ENCODE results near the gene MKNK2. TPM values are rescaled to one million over a fixed set of nuclear protein-coding genes. Genes with fewer than 3 reads are reported as not detected.
A peak's percentile ranks its signal among the peaks of the same experiment; 100 is the strongest.

Gene MKNK2
- total and polyA plus RNA-seq, 2 of the 13 experiments (the other 11 are each of a cell fraction or from before 2014, with no cell fraction given) = 44.9 to 112 TPM

DNA sequence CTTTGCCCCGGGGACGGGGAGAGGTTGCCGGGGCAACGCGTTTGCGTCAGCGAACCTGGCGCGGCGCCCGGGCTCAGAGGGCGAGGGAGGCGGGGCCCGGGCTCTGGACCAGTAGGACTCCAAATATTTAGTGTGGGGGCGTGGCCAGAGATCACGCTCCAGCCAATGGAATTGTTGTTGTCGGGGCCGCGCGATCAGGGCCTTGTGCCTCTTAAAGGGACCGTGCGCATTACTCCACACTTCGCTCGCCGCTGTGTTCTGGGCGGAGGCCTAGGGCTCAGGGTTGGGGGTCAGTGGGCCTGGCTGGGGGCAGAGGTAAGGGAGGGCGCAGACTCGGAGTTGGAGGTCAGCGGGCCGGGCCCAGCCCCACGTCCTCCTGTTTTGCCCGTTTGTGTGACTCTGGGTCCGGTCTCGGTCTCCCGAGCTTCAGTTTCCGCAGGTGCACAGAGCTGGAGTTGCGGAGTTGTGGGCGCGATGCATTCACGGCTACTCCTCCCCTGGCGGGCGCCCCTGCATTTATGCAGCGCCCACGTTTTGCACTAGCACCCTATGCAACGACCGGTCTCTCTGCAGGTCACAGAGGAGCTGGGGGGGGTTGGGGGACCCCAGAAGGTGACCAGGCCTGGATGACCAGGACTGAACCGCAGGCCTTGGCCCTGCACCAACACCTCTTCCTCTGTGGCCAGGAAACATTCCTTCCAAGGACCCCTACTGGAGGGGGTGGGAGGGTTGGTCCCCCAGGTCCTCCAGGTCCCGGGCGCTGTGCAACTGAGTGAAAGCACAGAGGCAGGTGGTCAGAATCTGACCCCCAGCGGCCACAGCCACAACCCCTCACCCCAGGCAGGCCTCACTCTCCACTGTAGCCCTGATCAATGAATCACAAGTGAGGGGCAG is 10.7 kb upstream of the MKNK2 start (continued):
- TF ChIP-seq SP140L (CRISPR knock-in tag; IDR thresholded peaks at IDR 0.05; ENCODE audit: borderline replicate concordance) = no peak; the same call in 1 of the 2 replicates
- peak; percentile 34; the same call in 1 of the 2 replicates for TF ChIP-seq PITX1 (CRISPR knock-in tag; IDR thresholded peaks at IDR 0.05)
- TF ChIP-seq ZIK1 (CRISPR knock-in tag; IDR thresholded peaks at IDR 0.05; ENCODE audit: borderline replicate concordance, low read depth) = peak; percentile 50; the same call in 1 of the 2 replicates
- TF ChIP-seq ZNF234 (CRISPR knock-in tag; conservative IDR thresholded peaks at IDR 0.05) = no peak
- TF ChIP-seq MZF1 (CRISPR knock-in tag; IDR thresholded peaks at IDR 0.05; ENCODE audit: borderline replicate concordance) = no peak
- no peak for TF ChIP-seq ZNF230 (CRISPR knock-in tag; IDR thresholded peaks at IDR 0.05)
- no peak; the same call in 1 of the 2 replicates for TF ChIP-seq SNAI1 (CRISPR knock-in tag; IDR thresholded peaks at IDR 0.05; ENCODE audit: borderline replicate concordance)
- TF ChIP-seq, protein P1, sequence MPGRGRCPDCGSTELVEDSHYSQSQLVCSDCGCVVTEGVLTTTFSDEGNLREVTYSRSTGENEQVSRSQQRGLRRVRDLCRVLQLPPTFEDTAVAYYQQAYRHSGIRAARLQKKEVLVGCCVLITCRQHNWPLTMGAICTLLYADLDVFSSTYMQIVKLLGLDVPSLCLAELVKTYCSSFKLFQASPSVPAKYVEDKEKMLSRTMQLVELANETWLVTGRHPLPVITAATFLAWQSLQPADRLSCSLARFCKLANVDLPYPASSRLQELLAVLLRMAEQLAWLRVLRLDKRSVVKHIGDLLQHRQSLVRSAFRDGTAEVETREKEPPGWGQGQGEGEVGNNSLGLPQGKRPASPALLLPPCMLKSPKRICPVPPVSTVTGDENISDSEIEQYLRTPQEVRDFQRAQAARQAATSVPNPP (CRISPR knock-in tag; IDR thresholded peaks at IDR 0.05) = no peak
- TF ChIP-seq SRSF4 (IDR thresholded peaks at IDR 0.05; ENCODE audit: low read depth, low read length, poor library complexity, severe bottlenecking) = no peak
- TF ChIP-seq ZBTB8A (CRISPR knock-in tag; IDR thresholded peaks at IDR 0.05; ENCODE audit: borderline replicate concordance, low read depth) = no peak
- TF ChIP-seq, protein P2, sequence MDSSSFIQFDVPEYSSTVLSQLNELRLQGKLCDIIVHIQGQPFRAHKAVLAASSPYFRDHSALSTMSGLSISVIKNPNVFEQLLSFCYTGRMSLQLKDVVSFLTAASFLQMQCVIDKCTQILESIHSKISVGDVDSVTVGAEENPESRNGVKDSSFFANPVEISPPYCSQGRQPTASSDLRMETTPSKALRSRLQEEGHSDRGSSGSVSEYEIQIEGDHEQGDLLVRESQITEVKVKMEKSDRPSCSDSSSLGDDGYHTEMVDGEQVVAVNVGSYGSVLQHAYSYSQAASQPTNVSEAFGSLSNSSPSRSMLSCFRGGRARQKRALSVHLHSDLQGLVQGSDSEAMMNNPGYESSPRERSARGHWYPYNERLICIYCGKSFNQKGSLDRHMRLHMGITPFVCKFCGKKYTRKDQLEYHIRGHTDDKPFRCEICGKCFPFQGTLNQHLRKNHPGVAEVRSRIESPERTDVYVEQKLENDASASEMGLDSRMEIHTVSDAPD (CRISPR knock-in tag; IDR thresholded peaks at IDR 0.05) = no peak
- TF ChIP-seq, protein P3, sequence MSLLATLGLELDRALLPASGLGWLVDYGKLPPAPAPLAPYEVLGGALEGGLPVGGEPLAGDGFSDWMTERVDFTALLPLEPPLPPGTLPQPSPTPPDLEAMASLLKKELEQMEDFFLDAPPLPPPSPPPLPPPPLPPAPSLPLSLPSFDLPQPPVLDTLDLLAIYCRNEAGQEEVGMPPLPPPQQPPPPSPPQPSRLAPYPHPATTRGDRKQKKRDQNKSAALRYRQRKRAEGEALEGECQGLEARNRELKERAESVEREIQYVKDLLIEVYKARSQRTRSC (CRISPR knock-in tag; IDR thresholded peaks at IDR 0.05; ENCODE audit: low read depth) = no peak
- TF ChIP-seq RARA (CRISPR knock-in tag; IDR thresholded peaks at IDR 0.05) = no peak; the same call in 1 of the 2 replicates
- TF ChIP-seq, protein P4, sequence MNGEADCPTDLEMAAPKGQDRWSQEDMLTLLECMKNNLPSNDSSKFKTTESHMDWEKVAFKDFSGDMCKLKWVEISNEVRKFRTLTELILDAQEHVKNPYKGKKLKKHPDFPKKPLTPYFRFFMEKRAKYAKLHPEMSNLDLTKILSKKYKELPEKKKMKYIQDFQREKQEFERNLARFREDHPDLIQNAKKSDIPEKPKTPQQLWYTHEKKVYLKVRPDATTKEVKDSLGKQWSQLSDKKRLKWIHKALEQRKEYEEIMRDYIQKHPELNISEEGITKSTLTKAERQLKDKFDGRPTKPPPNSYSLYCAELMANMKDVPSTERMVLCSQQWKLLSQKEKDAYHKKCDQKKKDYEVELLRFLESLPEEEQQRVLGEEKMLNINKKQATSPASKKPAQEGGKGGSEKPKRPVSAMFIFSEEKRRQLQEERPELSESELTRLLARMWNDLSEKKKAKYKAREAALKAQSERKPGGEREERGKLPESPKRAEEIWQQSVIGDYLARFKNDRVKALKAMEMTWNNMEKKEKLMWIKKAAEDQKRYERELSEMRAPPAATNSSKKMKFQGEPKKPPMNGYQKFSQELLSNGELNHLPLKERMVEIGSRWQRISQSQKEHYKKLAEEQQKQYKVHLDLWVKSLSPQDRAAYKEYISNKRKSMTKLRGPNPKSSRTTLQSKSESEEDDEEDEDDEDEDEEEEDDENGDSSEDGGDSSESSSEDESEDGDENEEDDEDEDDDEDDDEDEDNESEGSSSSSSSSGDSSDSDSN (CRISPR knock-in tag; IDR thresholded peaks at IDR 0.05) = peak; percentile 36
- TF ChIP-seq, protein P5, sequence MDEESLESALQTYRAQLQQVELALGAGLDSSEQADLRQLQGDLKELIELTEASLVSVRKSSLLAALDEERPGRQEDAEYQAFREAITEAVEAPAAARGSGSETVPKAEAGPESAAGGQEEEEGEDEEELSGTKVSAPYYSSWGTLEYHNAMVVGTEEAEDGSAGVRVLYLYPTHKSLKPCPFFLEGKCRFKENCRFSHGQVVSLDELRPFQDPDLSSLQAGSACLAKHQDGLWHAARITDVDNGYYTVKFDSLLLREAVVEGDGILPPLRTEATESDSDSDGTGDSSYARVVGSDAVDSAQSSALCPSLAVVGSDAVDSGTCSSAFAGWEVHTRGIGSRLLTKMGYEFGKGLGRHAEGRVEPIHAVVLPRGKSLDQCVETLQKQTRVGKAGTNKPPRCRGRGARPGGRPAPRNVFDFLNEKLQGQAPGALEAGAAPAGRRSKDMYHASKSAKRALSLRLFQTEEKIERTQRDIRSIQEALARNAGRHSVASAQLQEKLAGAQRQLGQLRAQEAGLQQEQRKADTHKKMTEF (CRISPR knock-in tag; IDR thresholded peaks at IDR 0.05) = peak; percentile 23; the same call in 1 of the 2 replicates
- TF ChIP-seq MYNN (CRISPR knock-in tag; IDR thresholded peaks at IDR 0.05; ENCODE audit: low read depth) = no peak

Measured in HepG2 (cell line).